ENCODE data around the gene FBXL16. TPM values are rescaled to one million over a fixed set of nuclear protein-coding genes. Genes with fewer than 3 reads are reported as not detected.

FBXL16 gene
- total and polyA plus RNA-seq, 9 of the 15 experiments (the other 6 are each of a cell fraction or from before 2014, with no cell fraction given), result 0.21 to 8.2 (median 1.7) TPM

DNA sequence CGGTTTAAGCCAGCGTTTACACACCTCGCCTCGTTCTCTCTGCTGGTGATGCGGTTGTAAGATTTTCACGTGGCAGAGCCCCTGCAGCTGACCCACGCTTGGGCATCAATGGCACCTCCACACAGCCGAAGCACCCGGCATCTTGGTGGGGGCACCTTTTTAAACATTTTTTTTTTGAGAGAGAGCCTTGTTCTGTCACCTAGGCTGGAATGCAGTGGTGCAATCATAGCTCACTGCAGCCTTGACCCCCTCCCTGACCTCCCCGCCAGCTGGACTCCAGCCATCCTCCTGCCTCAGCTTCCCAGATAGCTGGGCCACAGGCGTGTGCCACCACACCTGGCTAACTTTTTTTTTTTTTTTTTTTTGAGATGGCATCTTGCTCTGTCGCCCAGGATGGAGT is 51.6 kb downstream of the FBXL16 start:
- Histone ChIP-seq H3K79me2 (ENCODE audit: control insufficient read depth, insufficient read depth, low read length) (no peaks in the 10 kb centered on the region), H3K4me1 (replicated peaks in 1 of 2; ENCODE audit: control insufficient read depth in 2 of 2, insufficient read depth in 2 of 2, low read length in 2 of 2) (peaks cover 0 to 89% of the 10 kb centered on the region in 2 experiments; a peak in 2 of 5 replicates), H3K36me3 (ENCODE audit: control insufficient read depth, insufficient read depth, low read length) (no peaks in the 10 kb centered on the region), H3K4me3 (no peak overlapping the region), H4K20me1 (replicated peaks; ENCODE audit: control insufficient read depth, insufficient read depth, low read length) (no peaks in the 10 kb centered on the region), H3K9ac (ENCODE audit: insufficient read depth in 1 of 2, low read depth in 2 of 2, low read length in 2 of 2) (peak overlapping the region in 1 of 2 experiments; percentile 17; a peak in 1 of 4 replicates), H3K27me3 (ENCODE audit: control insufficient read depth in 2 of 2, insufficient read depth in 2 of 2, low read length in 2 of 2) (no peaks in the 10 kb centered on the region), H2AFZ (ENCODE audit: low read depth, low read length) (no peak overlapping the region), H3K9me3 (replicated peaks; ENCODE audit: control insufficient read depth, insufficient read depth, low read depth, low read length) (no peaks in the 10 kb centered on the region), H3K27ac (ENCODE audit: extremely low read depth, low read depth, low read length) (no peak overlapping the region), H3K9me1 (ENCODE audit: control insufficient read depth, insufficient read depth, low read length) (no peaks in the 10 kb centered on the region), H3K4me2 (ENCODE audit: insufficient read depth, low read length) (no peak overlapping the region)
- intact Hi-C loops (cut with micrococcal nuclease) (no loop called here), in situ Hi-C loops (cut with MboI) (no loop called here)
- no peak for TF ChIP-seq HMGN3 (IDR thresholded peaks at IDR 0.05; ENCODE audit: borderline replicate concordance, extremely low read depth, insufficient read length, low read depth, low read length)
- no peak for TF ChIP-seq RFX5 (IDR thresholded peaks at IDR 0.05; ENCODE audit: low read depth, low read length)
- TF ChIP-seq ZBTB17 (CRISPR knock-in tag; IDR thresholded peaks at IDR 0.05), result no peak
- TF ChIP-seq EGR1 (conservative IDR thresholded peaks at IDR 0.05), result no peak
- TF ChIP-seq ZNF197 (CRISPR knock-in tag; IDR thresholded peaks at IDR 0.05; ENCODE audit: low read depth), result no peak
- no peak for TF ChIP-seq WHSC1 (IDR thresholded peaks at IDR 0.05; ENCODE audit: low read length)
- no peak for TF ChIP-seq PCBP1 (IDR thresholded peaks at IDR 0.05; ENCODE audit: low read depth, low read length, poor library complexity, severe bottlenecking)
- no peak for TF ChIP-seq CEBPG (CRISPR knock-in tag; IDR thresholded peaks at IDR 0.05)
- TF ChIP-seq CEBPG (tag; conservative IDR thresholded peaks at IDR 0.05 in 1 of 2, IDR thresholded peaks at IDR 0.05 in 1 of 2), result no peak
- TF ChIP-seq RAD21 (CRISPR knock-in tag; conservative IDR thresholded peaks at IDR 0.05 in 1 of 2, IDR thresholded peaks at IDR 0.05 in 1 of 2), result no peak
- TF ChIP-seq USF1 (CRISPR knock-in tag; IDR thresholded peaks at IDR 0.05), result no peak
- TF ChIP-seq, protein P1, sequence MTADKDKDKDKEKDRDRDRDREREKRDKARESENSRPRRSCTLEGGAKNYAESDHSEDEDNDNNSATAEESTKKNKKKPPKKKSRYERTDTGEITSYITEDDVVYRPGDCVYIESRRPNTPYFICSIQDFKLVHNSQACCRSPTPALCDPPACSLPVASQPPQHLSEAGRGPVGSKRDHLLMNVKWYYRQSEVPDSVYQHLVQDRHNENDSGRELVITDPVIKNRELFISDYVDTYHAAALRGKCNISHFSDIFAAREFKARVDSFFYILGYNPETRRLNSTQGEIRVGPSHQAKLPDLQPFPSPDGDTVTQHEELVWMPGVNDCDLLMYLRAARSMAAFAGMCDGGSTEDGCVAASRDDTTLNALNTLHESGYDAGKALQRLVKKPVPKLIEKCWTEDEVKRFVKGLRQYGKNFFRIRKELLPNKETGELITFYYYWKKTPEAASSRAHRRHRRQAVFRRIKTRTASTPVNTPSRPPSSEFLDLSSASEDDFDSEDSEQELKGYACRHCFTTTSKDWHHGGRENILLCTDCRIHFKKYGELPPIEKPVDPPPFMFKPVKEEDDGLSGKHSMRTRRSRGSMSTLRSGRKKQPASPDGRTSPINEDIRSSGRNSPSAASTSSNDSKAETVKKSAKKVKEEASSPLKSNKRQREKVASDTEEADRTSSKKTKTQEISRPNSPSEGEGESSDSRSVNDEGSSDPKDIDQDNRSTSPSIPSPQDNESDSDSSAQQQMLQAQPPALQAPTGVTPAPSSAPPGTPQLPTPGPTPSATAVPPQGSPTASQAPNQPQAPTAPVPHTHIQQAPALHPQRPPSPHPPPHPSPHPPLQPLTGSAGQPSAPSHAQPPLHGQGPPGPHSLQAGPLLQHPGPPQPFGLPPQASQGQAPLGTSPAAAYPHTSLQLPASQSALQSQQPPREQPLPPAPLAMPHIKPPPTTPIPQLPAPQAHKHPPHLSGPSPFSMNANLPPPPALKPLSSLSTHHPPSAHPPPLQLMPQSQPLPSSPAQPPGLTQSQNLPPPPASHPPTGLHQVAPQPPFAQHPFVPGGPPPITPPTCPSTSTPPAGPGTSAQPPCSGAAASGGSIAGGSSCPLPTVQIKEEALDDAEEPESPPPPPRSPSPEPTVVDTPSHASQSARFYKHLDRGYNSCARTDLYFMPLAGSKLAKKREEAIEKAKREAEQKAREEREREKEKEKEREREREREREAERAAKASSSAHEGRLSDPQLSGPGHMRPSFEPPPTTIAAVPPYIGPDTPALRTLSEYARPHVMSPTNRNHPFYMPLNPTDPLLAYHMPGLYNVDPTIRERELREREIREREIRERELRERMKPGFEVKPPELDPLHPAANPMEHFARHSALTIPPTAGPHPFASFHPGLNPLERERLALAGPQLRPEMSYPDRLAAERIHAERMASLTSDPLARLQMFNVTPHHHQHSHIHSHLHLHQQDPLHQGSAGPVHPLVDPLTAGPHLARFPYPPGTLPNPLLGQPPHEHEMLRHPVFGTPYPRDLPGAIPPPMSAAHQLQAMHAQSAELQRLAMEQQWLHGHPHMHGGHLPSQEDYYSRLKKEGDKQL (CRISPR knock-in tag; IDR thresholded peaks at IDR 0.05; ENCODE audit: borderline replicate concordance), result no peak
- no peak for TF ChIP-seq YY1 (IDR thresholded peaks at IDR 0.05; ENCODE audit: borderline replicate concordance in 1 of 3, control insufficient read depth in 1 of 3, extremely low read depth in 1 of 3, insufficient read depth in 3 of 3, insufficient read length in 1 of 3, insufficient replicate concordance in 2 of 3, low read depth in 1 of 3, low read length in 2 of 3)
- no peak for TF ChIP-seq XRCC3 (IDR thresholded peaks at IDR 0.05)
- TF ChIP-seq DDX20 (tag; IDR thresholded peaks at IDR 0.05; ENCODE audit: low read depth), result no peak
- no peak for TF ChIP-seq POLR2H (tag; IDR thresholded peaks at IDR 0.05; ENCODE audit: low read depth)
- 56% methylated on average over 10 of the region's 12 CpGs for WGBS (ENCODE audit: insufficient coverage, low coverage, missing lambda C conversion rate)
- ATAC-seq (no peak), FAIRE-seq (no peak), DNase-seq (ENCODE audit: extremely low read depth in 1 of 4, low spot score in 3 of 4) (no peak)
- POLR2A ChIA-PET, result interaction anchor here (0.5 to 0.6 kb wide), 3 partner anchors 70 to 94 kb away, joined by 3 to 4 read pairs (median 3); no protein-coding TSS in a partner anchor
- CTCF ChIA-PET (ENCODE audit: low intra/inter-chr PET ratio), result no interaction called here
- BruUV-seq (replicated peaks), result no TSS peak

Measured in K562 (cell line).